HG03103 (cell line): ENCODE data around the gene DRC3.

Experiments used
- ATAC-seq: cut with Tn5 transposase; IDR thresholded peaks from one replicate; pipeline ENCODE4 v1.9.1; 2021; ENCODE audit warnings: low read depth; ENCODE audit not compliant: unreplicated experiment

Gene DRC3, protein sequence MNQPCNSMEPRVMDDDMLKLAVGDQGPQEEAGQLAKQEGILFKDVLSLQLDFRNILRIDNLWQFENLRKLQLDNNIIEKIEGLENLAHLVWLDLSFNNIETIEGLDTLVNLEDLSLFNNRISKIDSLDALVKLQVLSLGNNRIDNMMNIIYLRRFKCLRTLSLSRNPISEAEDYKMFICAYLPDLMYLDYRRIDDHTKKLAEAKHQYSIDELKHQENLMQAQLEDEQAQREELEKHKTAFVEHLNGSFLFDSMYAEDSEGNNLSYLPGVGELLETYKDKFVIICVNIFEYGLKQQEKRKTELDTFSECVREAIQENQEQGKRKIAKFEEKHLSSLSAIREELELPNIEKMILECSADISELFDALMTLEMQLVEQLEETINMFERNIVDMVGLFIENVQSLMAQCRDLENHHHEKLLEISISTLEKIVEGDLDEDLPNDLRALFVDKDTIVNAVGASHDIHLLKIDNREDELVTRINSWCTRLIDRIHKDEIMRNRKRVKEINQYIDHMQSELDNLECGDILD

GRCh38 chr17:17972126-17972951, at the start of gene DRC3, which contains the start of gene TOM1L2:
DRC3 (plus strand) TSS chr17:17972862; CDS start chr17:17977599, 4,737 bp downstream.
TOM1L2 (minus strand) TSS chr17:17972400; CDS start chr17:17972313, 87 bp downstream.
- peak; percentile 84 for ATAC-seq

DNA sequence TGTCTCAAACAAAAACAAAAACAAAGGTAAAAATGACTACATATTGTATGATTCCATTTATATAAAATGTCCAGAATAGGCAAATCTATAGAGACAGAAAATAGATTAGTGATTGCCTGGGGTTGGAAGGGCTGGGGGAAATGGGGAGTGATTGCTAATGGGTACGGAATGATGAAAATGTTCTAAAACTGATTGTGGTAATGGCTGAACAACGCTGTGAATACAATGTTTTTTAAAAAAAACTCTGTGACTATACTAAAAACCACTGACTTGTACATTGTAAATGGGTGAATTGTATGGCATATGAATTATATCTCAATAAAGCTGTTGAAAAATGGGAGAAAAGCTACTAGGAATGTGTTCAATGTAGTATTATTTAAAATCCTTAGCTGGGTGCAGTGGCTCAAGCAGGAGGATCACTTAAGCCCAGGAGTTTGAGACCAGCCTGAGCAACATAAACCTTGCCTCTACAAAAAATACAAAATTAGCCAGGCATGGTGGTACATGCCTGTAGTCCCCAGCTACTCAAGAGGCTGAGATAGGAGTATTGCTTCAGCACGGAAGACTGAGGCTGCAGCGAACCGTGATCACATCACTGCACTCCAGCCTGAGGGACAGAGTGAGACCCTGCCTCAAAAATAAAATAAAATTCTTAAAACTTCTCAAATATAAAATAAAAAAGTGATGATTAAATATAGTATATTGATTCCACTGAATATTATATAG, 48.4 kb upstream of the DRC3 start:
- no peak for ATAC-seq

- ATAC-seq, result no peak
Measured at GRCh38 chr17:17924857-17925250, 47.8 kb upstream of the DRC3 start.

GRCh38 chr17:17926036-17926435, 46.6 kb upstream of the DRC3 start:
- no peak for ATAC-seq

- no peak for ATAC-seq
Measured at GRCh38 chr17:17926840-17927449, 45.7 kb upstream of the DRC3 start.

- no peak for ATAC-seq
Measured at GRCh38 chr17:17928398-17929287, 44.0 kb upstream of the DRC3 start.

- ATAC-seq, result no peak
Measured at GRCh38 chr17:17929655-17930380, 42.8 kb upstream of the DRC3 start.

DNA sequence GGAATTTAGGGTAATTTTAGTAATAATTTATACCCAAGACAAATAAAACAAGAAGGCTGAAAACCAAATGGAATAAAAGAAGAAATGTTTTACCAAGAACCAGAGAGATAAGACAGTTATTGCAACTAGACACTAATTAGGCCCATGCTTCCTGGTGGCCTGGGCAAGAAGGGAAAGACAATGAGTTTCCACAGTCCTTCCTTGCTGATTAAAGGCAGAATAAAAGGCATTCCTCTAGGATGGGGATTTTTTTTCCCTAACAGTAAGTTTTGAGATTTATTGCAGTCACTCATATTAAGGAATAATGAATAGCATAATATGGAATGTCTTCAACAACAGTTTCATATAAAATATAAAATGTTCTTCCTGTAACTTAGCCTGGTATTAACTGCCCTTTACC, 42.0 kb upstream of the DRC3 start:
- ATAC-seq, result no peak

- no peak for ATAC-seq
Measured at GRCh38 chr17:17931159-17931558, 41.5 kb upstream of the DRC3 start.

GRCh38 chr17:17933775-17934174, 38.9 kb upstream of the DRC3 start:
- ATAC-seq, result no peak

- no peak for ATAC-seq
Measured at GRCh38 chr17:17934214-17934613, 38.4 kb upstream of the DRC3 start.

GRCh38 chr17:17934806-17935205, 37.9 kb upstream of the DRC3 start:
- no peak for ATAC-seq

GRCh38 chr17:17935321-17936271, 37.1 kb upstream of the DRC3 start:
- no peak for ATAC-seq

DNA sequence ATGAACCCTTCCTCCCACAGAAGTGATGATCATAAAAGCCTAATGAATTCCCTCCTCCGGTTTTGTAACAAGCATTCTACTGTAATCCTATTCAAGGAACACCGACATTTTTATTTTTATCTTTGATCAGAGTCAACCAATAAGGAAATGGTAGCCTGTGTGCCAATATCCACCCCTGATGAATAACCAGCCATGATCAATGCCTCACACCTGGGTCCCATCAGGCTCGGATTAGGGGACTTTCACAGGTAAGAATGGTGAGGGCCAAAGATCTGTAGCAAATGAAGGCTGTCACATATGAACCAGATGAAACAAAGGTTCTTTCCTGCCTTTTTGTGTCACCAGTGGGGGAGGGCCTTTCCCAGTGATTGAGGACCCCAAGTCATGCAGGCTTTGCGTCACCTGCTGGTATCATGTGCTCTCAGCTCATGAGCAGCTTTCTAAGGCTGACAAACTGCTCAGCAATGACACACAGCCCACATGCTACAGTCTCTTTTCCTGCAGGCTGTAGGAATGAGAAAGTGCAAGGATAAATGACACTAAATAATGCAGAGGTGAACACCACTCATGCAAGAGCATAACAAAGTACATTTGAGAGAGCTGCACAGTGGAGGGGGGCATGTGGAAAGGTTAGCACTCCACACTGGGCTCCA, 35.3 kb upstream of the DRC3 start:
- ATAC-seq, result no peak

DNA sequence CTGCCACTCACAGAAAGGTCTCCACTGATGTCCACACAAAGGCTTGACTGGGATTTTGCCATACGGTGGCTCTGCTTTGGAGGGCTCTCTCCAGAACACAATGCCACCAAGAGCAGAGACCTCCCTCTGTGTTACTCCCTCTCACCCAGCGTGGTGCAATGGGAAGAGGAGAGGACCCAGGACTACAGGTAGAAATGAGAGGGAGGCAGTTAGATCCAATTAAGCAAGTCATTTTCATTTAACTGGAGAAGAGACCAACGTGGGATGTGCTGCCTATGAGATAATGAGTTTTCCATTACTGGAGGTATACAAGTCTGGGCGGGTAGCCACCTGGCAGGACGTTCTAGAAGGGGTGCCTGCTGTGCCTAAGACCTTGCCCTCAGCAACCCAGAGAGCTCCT, 34.7 kb upstream of the DRC3 start:
- no peak for ATAC-seq

GRCh38 chr17:17938388-17939107, 34.1 kb upstream of the DRC3 start:
- no peak for ATAC-seq
